ENCODE results near the gene ZNF860. TPM values are rescaled to one million over a fixed set of nuclear protein-coding genes. Genes with fewer than 3 reads are reported as not detected.

Gene ZNF860
- total RNA-seq, 1 experiment from 2014 or later, result 5.9 TPM

GRCh38 chr3:31946484-31947081 lies 35.0 kb upstream of the ZNF860 start:
- no peaks in the 10 kb centered on the region for H3K27me3 Mint-ChIP-seq (ENCODE audit: insufficient read depth, unreplicated experiment)
- no peak for DNase-seq
- no peak for TF ChIP-seq CTCF (IDR thresholded peaks at IDR 0.05; ENCODE audit: insufficient read depth in 1 of 2, low read depth in 1 of 2, low read length in 1 of 2, severe bottlenecking in 1 of 2, unreplicated experiment in 1 of 2)
- no peak overlapping the region for H3K4me3 Mint-ChIP-seq (ENCODE audit: unreplicated experiment)
- POLR2A ChIA-PET, result no interaction called here
- peaks cover 21% of the 10 kb centered on the region for H3K4me1 ChIP-seq
- H3K36me3 Mint-ChIP-seq (ENCODE audit: insufficient read depth, unreplicated experiment), result peaks cover 5% of the 10 kb centered on the region
- peaks cover 28% of the 10 kb centered on the region for H3K4me1 Mint-ChIP-seq (ENCODE audit: low read depth, unreplicated experiment)
- no TSS peak for BruUV-seq (replicated peaks)
- no peaks in the 10 kb centered on the region for H3K36me3 ChIP-seq (ENCODE audit: control insufficient read depth, insufficient read depth, low read length)
- H3K27me3 ChIP-seq (replicated peaks; ENCODE audit: control insufficient read depth, insufficient read depth, low read length), result no peaks in the 10 kb centered on the region
- no peak overlapping the region for H3K4me3 ChIP-seq (ENCODE audit: low read depth, low read length)
- CTCF ChIA-PET, result interaction anchor here (0.9 kb wide), 1 partner anchor 15 kb away, joined by 3 read pairs; no protein-coding TSS in a partner anchor
- intact Hi-C loops (cut with micrococcal nuclease; ENCODE audit: unreplicated experiment), result no loop called here
- no peaks in the 10 kb centered on the region for H3K9me3 Mint-ChIP-seq (ENCODE audit: unreplicated experiment)
- H3K27ac Mint-ChIP-seq (ENCODE audit: unreplicated experiment), result peak overlapping the region; percentile 3
- no peaks in the 10 kb centered on the region for H3K9me3 ChIP-seq

DNA sequence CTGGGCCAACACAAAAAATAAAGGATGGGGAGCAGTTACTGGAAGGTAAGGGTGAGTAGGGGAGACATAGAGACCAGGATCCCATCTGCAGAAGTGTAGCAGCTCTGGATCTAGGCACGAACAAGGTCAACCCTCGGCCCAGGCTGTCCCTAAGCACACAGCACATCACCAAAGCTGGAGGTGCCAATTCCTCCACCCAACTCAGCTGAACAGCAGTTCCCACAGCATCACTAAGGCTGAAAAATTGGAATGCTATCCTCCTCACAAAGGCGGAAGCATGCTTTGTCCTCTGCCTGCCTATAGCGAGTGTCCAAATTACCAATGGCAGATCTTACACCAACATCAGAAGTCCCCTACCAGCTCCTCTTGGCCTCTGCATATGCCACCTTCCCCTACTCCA lies 34.4 kb upstream of the ZNF860 start:
- H3K9me3 ChIP-seq, result no peaks in the 10 kb centered on the region
- Mint-ChIP-seq H3K4me3 (ENCODE audit: unreplicated experiment) (no peak overlapping the region), H3K36me3 (ENCODE audit: insufficient read depth, unreplicated experiment) (no peaks in the 10 kb centered on the region), H3K4me1 (ENCODE audit: low read depth, unreplicated experiment) (peaks cover 28% of the 10 kb centered on the region), H3K27ac (ENCODE audit: unreplicated experiment) (peak overlapping the region; percentile 88), H3K9me3 (ENCODE audit: unreplicated experiment) (no peaks in the 10 kb centered on the region), H3K27me3 (ENCODE audit: insufficient read depth, unreplicated experiment) (no peaks in the 10 kb centered on the region)
- ChIA-PET CTCF (interaction anchor here (0.9 kb wide), 1 partner anchor 14 kb away, joined by 3 read pairs; no protein-coding TSS in a partner anchor), POLR2A (no interaction called here)
- H3K4me1 ChIP-seq, result peaks cover 15% of the 10 kb centered on the region; the same call in 1 of the 2 replicates
- H3K4me3 ChIP-seq (ENCODE audit: low read depth, low read length), result no peak overlapping the region
- no TSS peak for BruUV-seq (replicated peaks)
- intact Hi-C loops (cut with micrococcal nuclease; ENCODE audit: unreplicated experiment), result no loop called here
- no peaks in the 10 kb centered on the region for H3K27me3 ChIP-seq (replicated peaks; ENCODE audit: control insufficient read depth, insufficient read depth, low read length)
- TF ChIP-seq CTCF (IDR thresholded peaks at IDR 0.05; ENCODE audit: insufficient read depth in 1 of 2, low read depth in 1 of 2, low read length in 1 of 2, severe bottlenecking in 1 of 2, unreplicated experiment in 1 of 2), result no peak
- no peaks in the 10 kb centered on the region for H3K36me3 ChIP-seq (ENCODE audit: control insufficient read depth, insufficient read depth, low read length)
- no peak for DNase-seq

DNA sequence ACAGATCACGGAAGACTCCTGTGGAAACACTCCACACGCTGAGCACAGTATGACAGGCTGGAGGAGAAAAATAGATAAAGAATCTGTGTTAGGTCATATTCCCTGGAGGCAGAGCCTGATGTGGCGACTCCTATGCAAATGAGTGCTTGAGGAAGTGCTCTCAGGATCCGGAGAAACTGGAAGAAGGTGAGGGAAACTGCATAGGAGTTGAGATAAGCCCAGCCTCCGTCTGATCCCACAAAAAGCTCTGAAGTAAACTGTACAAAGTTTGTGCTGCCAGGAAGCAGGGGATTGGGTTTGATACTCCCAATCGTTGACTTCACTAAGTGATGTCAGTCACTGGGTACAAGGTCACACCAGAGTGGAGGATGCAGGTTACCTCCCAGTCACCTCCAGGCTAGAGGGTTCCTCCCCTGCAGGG lies 33.9 kb upstream of the ZNF860 start:
- Mint-ChIP-seq H3K9me3 (ENCODE audit: unreplicated experiment) (no peaks in the 10 kb centered on the region), H3K27ac (ENCODE audit: unreplicated experiment) (peak overlapping the region; percentile 88), H3K27me3 (ENCODE audit: insufficient read depth, unreplicated experiment) (no peaks in the 10 kb centered on the region), H3K4me3 (ENCODE audit: unreplicated experiment) (no peak overlapping the region), H3K36me3 (ENCODE audit: insufficient read depth, unreplicated experiment) (no peaks in the 10 kb centered on the region), H3K4me1 (ENCODE audit: low read depth, unreplicated experiment) (peaks cover 28% of the 10 kb centered on the region)
- 0 out of 2 replicates have a peak, but pooled peaks cover 15% of the 10 kb centered on the region for H3K4me1 ChIP-seq
- no peaks in the 10 kb centered on the region for H3K27me3 ChIP-seq (replicated peaks; ENCODE audit: control insufficient read depth, insufficient read depth, low read length)
- no peak for DNase-seq
- H3K4me3 ChIP-seq (ENCODE audit: low read depth, low read length), result no peak overlapping the region
- BruUV-seq (replicated peaks), result no TSS peak
- intact Hi-C loops (cut with micrococcal nuclease; ENCODE audit: unreplicated experiment), result no loop called here
- H3K9me3 ChIP-seq, result no peaks in the 10 kb centered on the region
- no peaks in the 10 kb centered on the region for H3K36me3 ChIP-seq (ENCODE audit: control insufficient read depth, insufficient read depth, low read length)
- ChIA-PET CTCF (no interaction called here), POLR2A (no interaction called here)
- no peak for TF ChIP-seq CTCF (IDR thresholded peaks at IDR 0.05; ENCODE audit: insufficient read depth in 1 of 2, low read depth in 1 of 2, low read length in 1 of 2, severe bottlenecking in 1 of 2, unreplicated experiment in 1 of 2)
